Transverse colon (tissue), 1 donor: ENCODE measurements around the gene OR13A1.
"Not testable (repeated sequence)": the region's sequence is repeated elsewhere in the genome, so short reads cannot be mapped to it uniquely, and the experiment has no call there.

ENCODE experiments used
- EP300 ChIP-seq: sonication (generic); formaldehyde crosslinking; IDR thresholded peaks from one replicate; pipeline ENCODE4 v1.6.1; 2017; ENCODE audit warnings: antibody characterized with exemption, low read depth
- POLR2A ChIP-seq: fragments of 450-650 bp; IDR thresholded peaks from one replicate; pipeline ENCODE4 v1.6.1; 2016; ENCODE audit warnings: antibody characterized with exemption, mild to moderate bottlenecking, moderate library complexity

GRCh38 chr10:45298341-45298955 lies 17.0 kb downstream of the OR13A1 start:
- not testable (repeated sequence) for TF ChIP-seq EP300, POLR2A
